ENCODE results near the gene NDUFA3.

Gene NDUFA3

GRCh38 chr19:54102421-54103169 is at the start of gene NDUFA3:
NDUFA3 (plus strand) TSS chr19:54102855; CDS start chr19:54102879, 24 bp downstream.
- DNase-seq (ENCODE audit: insufficient read length, low spot score) (peak; percentile 99), FAIRE-seq (no peak)
- TF ChIP-seq CTCF (IDR thresholded peaks at IDR 0.05; ENCODE audit: insufficient read depth, missing control alignments) = no peak

- no peak for FAIRE-seq
- no peak for DNase-seq (ENCODE audit: insufficient read length, low spot score)
- no peak for TF ChIP-seq CTCF (IDR thresholded peaks at IDR 0.05; ENCODE audit: insufficient read depth, missing control alignments)
Measured at GRCh38 chr19:54062643-54063042, 40.0 kb upstream of the NDUFA3 start.

GRCh38 chr19:54063350-54064116 is 39.1 kb upstream of the NDUFA3 start, which contains the start of gene VSTM1:
VSTM1 (minus strand) TSS chr19:54063897; CDS start chr19:54063777, 120 bp downstream.
- FAIRE-seq (no peak), DNase-seq (ENCODE audit: insufficient read length, low spot score) (no peak)
- no peak for TF ChIP-seq CTCF (IDR thresholded peaks at IDR 0.05; ENCODE audit: insufficient read depth, missing control alignments)

GRCh38 chr19:54069470-54069869 is 33.2 kb upstream of the NDUFA3 start:
- FAIRE-seq = no peak
- no peak for DNase-seq (ENCODE audit: insufficient read length, low spot score)
- no peak for TF ChIP-seq CTCF (IDR thresholded peaks at IDR 0.05; ENCODE audit: insufficient read depth, missing control alignments)

GRCh38 chr19:54073829-54074228 is 28.8 kb upstream of the NDUFA3 start:
- FAIRE-seq (no peak), DNase-seq (ENCODE audit: insufficient read length, low spot score) (no peak)
- TF ChIP-seq CTCF (IDR thresholded peaks at IDR 0.05; ENCODE audit: insufficient read depth, missing control alignments) = no peak

GRCh38 chr19:54074851-54075250 is 27.8 kb upstream of the NDUFA3 start:
- TF ChIP-seq CTCF (IDR thresholded peaks at IDR 0.05; ENCODE audit: insufficient read depth, missing control alignments) = no peak
- DNase-seq (ENCODE audit: insufficient read length, low spot score) (no peak), FAIRE-seq (no peak)

- FAIRE-seq (no peak), DNase-seq (ENCODE audit: insufficient read length, low spot score) (no peak)
- TF ChIP-seq CTCF (IDR thresholded peaks at IDR 0.05; ENCODE audit: insufficient read depth, missing control alignments) = no peak
Measured at GRCh38 chr19:54077334-54077733, 25.3 kb upstream of the NDUFA3 start.

Measured in D721Med (cell line).